Endothelial cell of umbilical vein (primary cell): ENCODE data around the gene PRKAG2. TPM values are rescaled to one million over a fixed set of nuclear protein-coding genes. Genes with fewer than 3 reads are reported as not detected.
A peak's percentile ranks its signal among the peaks of the same experiment; 100 is the strongest.
"Not testable (repeated sequence)": the region's sequence is repeated elsewhere in the genome, so short reads cannot be mapped to it uniquely, and the experiment has no call there.

Source experiments
- BruUV-seq: library from RNA; stranded (reverse); fragments of 400-500 nt; replicated peaks from 2 replicates; lab custom pipeline; 2021; lab: Mats Ljungman, UMichigan
- CTCF ChIA-PET: fragments of 300-600, 350-600 bp; sonication (Branson Sonifier 250); formaldehyde crosslinking; loops from one replicate; lab custom pipeline; 2021; ENCODE audit warnings: antibody characterized with exemption, inconsistent platforms; lab: Charles Lee
- POLR2A ChIA-PET: fragments of 300-600, 350-600 bp; sonication (Branson Sonifier 250); formaldehyde crosslinking; loops from one replicate; lab custom pipeline; 2021; ENCODE audit warnings: antibody characterized with exemption, inconsistent platforms; lab: Charles Lee
- DNase-seq: peaks from one replicate; pipeline ENCODE4 v3.0.0-alpha.2; 2011; ENCODE audit warnings: low read depth, low spot score
- FAIRE-seq: peaks from 2 replicates; lab custom pipeline; 2011; peaks lifted over from hg19 to GRCh38; lab: Jason Lieb, UNC
- H2AFZ ChIP-seq: 2 replicates; pipeline ENCODE4 v1.6.0; 2012; ENCODE audit warnings: low read depth, low read length, control low read depth, inconsistent platforms
- H3K27ac ChIP-seq: 2 replicates; pipeline ENCODE4 v1.5.1; 2011; ENCODE audit warnings: low read depth, mild to moderate bottlenecking, control low read depth, low read length, moderate library complexity; ENCODE audit not compliant: insufficient read depth
- H3K27me3 ChIP-seq, 2 experiments: 2 replicates each; pipeline versions ENCODE4 v1.6.0 to v1.6.1; 2011; ENCODE audit warnings: low read length in 2 of 2, mixed read lengths in 1 of 2; ENCODE audit not compliant: control insufficient read depth in 2 of 2, insufficient read depth in 2 of 2
- H3K36me3 ChIP-seq, 2 experiments: 2 replicates in 1 of 2; 3 replicates in 1 of 2; pipeline ENCODE4 v1.5.1; 2011; ENCODE audit warnings: low read length in 2 of 2, mild to moderate bottlenecking in 1 of 2, moderate library complexity in 1 of 2; ENCODE audit not compliant: control insufficient read depth in 2 of 2, insufficient read depth in 2 of 2; ENCODE audit errors: extremely low read depth in 1 of 2
- H3K4me1 ChIP-seq: 3 replicates; pipeline ENCODE4 v1.5.1; 2011; ENCODE audit warnings: mild to moderate bottlenecking, low read length; ENCODE audit not compliant: control insufficient read depth, insufficient read depth; ENCODE audit errors: extremely low read depth
- H3K4me2 ChIP-seq: 2 replicates; pipeline ENCODE4 v1.6.1; 2011; ENCODE audit warnings: low read length, control low read depth, mixed read lengths; ENCODE audit not compliant: insufficient read depth
- H3K4me3 ChIP-seq, 3 experiments: fragments of 200-600 bp in 1 of 3; sonication (generic), shearing (Covaris generic) in 1 of 3; replicated peaks in 1 of 3; 2 replicates each; pipeline ENCODE4 v1.5.1; 2011 to 2016; ENCODE audit warnings: control low read depth in 3 of 3, low read length in 3 of 3, mild to moderate bottlenecking in 2 of 3, inconsistent platforms in 1 of 3, low read depth in 1 of 3, moderate library complexity in 1 of 3; ENCODE audit not compliant: insufficient read depth in 1 of 3
- H3K79me2 ChIP-seq: 2 replicates; pipeline ENCODE4 v1.6.0; 2012; ENCODE audit warnings: low read length, inconsistent platforms; ENCODE audit not compliant: control insufficient read depth, insufficient read depth
- H3K9ac ChIP-seq: replicated peaks from 2 replicates; pipeline ENCODE3; 2011; ENCODE audit warnings: low read length, control low read depth; ENCODE audit not compliant: insufficient read depth; ENCODE audit errors: extremely low read depth
- H3K9me1 ChIP-seq: replicated peaks from 3 replicates; pipeline ENCODE4 v1.6.0; 2011; ENCODE audit warnings: mild to moderate bottlenecking, low read length; ENCODE audit not compliant: control insufficient read depth, insufficient read depth; ENCODE audit errors: extremely low read depth
- H3K9me3 ChIP-seq: replicated peaks from 2 replicates; pipeline ENCODE4 v1.5.1; 2012; ENCODE audit warnings: low read length, inconsistent platforms; ENCODE audit not compliant: control insufficient read depth, insufficient read depth
- H4K20me1 ChIP-seq: replicated peaks from 2 replicates; pipeline ENCODE3; 2011; ENCODE audit warnings: mild to moderate bottlenecking, low read length; ENCODE audit not compliant: control insufficient read depth, insufficient read depth; ENCODE audit errors: extremely low read depth
- FOS ChIP-seq: IDR thresholded peaks from 2 replicates; pipeline ENCODE4 v1.6.1; 2011; ENCODE audit warnings: mild to moderate bottlenecking, low read length, moderate library complexity, borderline replicate concordance; ENCODE audit not compliant: insufficient read depth
- POLR2AphosphoS5 ChIP-seq: IDR thresholded peaks from 2 replicates; pipeline ENCODE4 v1.6.1; 2012; ENCODE audit warnings: low read depth, mild to moderate bottlenecking, control low read depth, low read length, moderate library complexity; ENCODE audit not compliant: insufficient read depth
- dilution Hi-C: fragments of 300-500 bp; cut with MboI; formaldehyde crosslinking; loops from one replicate; pipeline ENCODE4 v1.15.0; 2019; ENCODE audit warnings: low sequenced_read_pairs; ENCODE audit not compliant: extremely low pct_ligation_motif_present
- intact Hi-C: fragments of 100-400 bp; cut with micrococcal nuclease; formaldehyde crosslinking; loops from one replicate; pipeline ENCODE4 v1.10.0; 2022
- polyA plus RNA-seq, 4 experiments: library from polyadenylated mRNA; depleted of rRNA in 3 of 4; stranded (reverse) in 3 of 4; unstranded in 1 of 4; fragments of >200 nt; gene quantifications; 2 replicates each; pipeline versions ENCODE4 v1.2.1 to v1.2.3, GENCODE V29; 2011 to 2012; ENCODE audit warnings: missing spikeins in 1 of 4
- total RNA-seq: library from RNA; stranded (reverse); gene quantifications from 2 replicates; pipeline ENCODE4 v1.2.3, GENCODE V29; 2021

The PRKAG2 gene
- total and polyA plus RNA-seq, 2 donors (not counting 3 experiments of a cell fraction or from before 2014, with no cell fraction given): 19.3 to 51.5 TPM

- dilution Hi-C loops, H3K36me3 ChIP-seq, H3K27ac ChIP-seq, H3K9ac ChIP-seq, H3K27me3 ChIP-seq, FAIRE-seq, H3K79me2 ChIP-seq, H3K4me1 ChIP-seq, POLR2A ChIA-PET, BruUV-seq, H2AFZ ChIP-seq, H3K4me2 ChIP-seq, H3K4me3 ChIP-seq, H4K20me1 ChIP-seq, DNase-seq, H3K9me3 ChIP-seq, H3K9me1 ChIP-seq: not testable (repeated sequence)
- intact Hi-C loops: loop anchor here (5.0 kb wide), 1 partner anchor 114 kb away; no protein-coding TSS in a partner anchor
- CTCF ChIA-PET: interaction anchor here (0.8 to 2.9 kb wide), 7 partner anchors 14 to 209 kb away, joined by 3 to 24 read pairs (median 3); no protein-coding TSS in a partner anchor
- TF ChIP-seq FOS: peak; percentile 5
Observed at GRCh38 chr7:151573046-151573445, 303.9 kb downstream of the PRKAG2 start.

GRCh38 chr7:151572136-151572535, 304.8 kb downstream of the PRKAG2 start:
- ChIA-PET POLR2A (no interaction called here), CTCF (interaction anchor here (0.8 to 2.9 kb wide), 9 partner anchors 14 to 210 kb away, joined by 3 to 24 read pairs (median 3); no protein-coding TSS in a partner anchor)
- Histone ChIP-seq H3K4me1 (no peaks in the 10 kb centered on the region), H3K27ac (no peak overlapping the region), H3K9me1 (no peaks in the 10 kb centered on the region), H3K9ac (no peak overlapping the region), H3K4me2 (no peak overlapping the region), H3K9me3 (no peaks in the 10 kb centered on the region), H3K4me3 (no peak overlapping the region), H2AFZ (no peak overlapping the region), H4K20me1 (no peaks in the 10 kb centered on the region), H3K36me3 (peaks cover 0 to 4% of the 10 kb centered on the region in 2 experiments), H3K79me2 (no peaks in the 10 kb centered on the region), H3K27me3 (no peaks in the 10 kb centered on the region)
- intact Hi-C loops (loop anchor here (5.0 kb wide), 1 partner anchor 115 kb away; no protein-coding TSS in a partner anchor), dilution Hi-C loops (no loop called here)
- no peak for DNase-seq
- TF ChIP-seq POLR2AphosphoS5: no peak
- no peak for FAIRE-seq
- no TSS peak for BruUV-seq
